Activated naive CD8-positive, alpha-beta T cell (primary cell): Measurements from ENCODE around the gene XYLB.

Source experiments
- H3K27ac Mint-ChIP-seq: one replicate; pipeline ENCODE4 v1.8.0; 2021; ENCODE audit warnings: mixed read lengths
- H3K27me3 Mint-ChIP-seq: one replicate; pipeline ENCODE4 v1.8.0; 2021; ENCODE audit warnings: mixed read lengths
- H3K36me3 Mint-ChIP-seq: one replicate; pipeline ENCODE4 v1.8.0; 2021; ENCODE audit warnings: mixed read lengths
- H3K4me1 Mint-ChIP-seq: one replicate; pipeline ENCODE4 v1.8.0; 2021; ENCODE audit warnings: low read depth, mixed read lengths
- H3K4me3 Mint-ChIP-seq: one replicate; pipeline ENCODE4 v1.8.0; 2021; ENCODE audit warnings: mild to moderate bottlenecking, mixed read lengths
- H3K9me3 Mint-ChIP-seq: one replicate; pipeline ENCODE4 v1.8.0; 2021; ENCODE audit warnings: low read depth, mixed read lengths

Gene XYLB

DNA sequence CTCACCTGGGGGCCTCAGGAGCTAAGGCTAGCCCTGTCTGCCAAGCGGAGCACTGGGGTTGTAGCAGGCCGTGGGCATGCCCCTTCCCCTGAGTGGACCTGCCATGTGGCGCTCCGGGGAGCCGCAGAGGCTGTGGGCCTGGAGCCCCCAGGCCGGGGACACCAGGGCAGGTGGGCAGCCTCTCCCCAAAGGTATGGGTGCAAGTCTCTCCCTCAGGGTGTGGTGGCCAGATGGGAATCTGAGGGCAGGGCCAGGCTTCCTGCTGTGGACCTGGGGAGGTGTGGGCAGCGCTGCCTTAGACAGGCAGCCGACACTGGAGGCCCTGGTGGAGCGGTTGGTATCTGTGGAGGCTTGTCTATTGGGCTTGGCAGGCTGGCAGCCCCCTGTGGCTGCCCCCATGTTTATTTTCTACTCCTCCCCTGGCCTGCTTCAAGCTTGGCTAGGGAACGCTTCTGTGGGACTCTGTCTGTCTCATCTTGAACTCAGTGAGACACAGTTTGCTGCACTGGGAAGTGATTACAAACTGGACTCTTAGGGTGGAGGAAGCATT lies 113.0 kb downstream of the XYLB start:
- Mint-ChIP-seq H3K36me3 (no peaks in the 10 kb centered on the region), H3K4me3 (no peak overlapping the region), H3K27ac (no peak overlapping the region), H3K4me1 (peaks cover 8% of the 10 kb centered on the region), H3K9me3 (no peaks in the 10 kb centered on the region), H3K27me3 (no peaks in the 10 kb centered on the region)

DNA sequence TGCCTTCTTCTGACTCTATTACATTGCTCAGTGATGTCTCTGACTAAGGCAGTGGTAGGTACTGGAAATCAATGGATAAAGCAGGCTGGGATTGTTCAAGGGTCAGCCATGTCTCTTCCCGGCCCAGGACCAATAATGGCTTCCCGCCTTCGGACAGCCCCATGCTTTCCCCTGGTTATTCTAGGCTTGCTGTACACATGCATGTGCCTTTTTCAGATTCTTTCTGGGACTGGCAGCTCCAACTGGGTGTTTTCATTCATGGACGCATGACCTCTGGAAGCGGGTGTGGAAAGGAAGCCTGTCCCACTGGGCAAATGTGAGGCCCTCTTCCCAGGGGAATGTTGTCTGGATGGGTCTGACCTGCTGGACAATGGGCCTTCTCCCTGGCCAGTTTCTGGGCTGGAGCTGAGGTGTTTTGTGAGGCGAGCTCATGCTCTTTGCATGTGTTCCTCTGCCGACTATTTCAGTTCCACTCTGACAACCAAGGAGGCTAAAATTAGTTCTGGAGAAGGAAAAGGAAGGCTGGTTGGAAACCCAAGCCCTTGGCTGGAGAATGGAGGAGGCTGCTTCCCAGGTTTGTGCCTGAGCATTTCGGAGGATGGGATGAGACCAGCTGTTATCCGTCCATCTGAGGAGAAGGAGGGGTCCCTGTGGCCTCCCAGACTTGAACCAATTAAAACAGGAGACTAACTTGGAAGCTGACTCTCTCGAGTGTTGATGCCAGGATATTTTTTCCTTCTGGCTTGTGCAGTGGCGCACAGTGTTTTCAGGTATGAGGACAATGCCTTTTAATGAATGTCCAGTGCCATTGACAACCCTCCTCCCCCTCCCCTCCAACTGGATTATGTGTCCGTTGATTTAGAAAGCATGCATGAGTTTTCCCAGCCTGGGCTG lies 114.0 kb downstream of the XYLB start:
- peaks cover 5% of the 10 kb centered on the region for H3K4me1 Mint-ChIP-seq
- H3K4me3 Mint-ChIP-seq, result no peak overlapping the region
- H3K36me3 Mint-ChIP-seq, result peaks cover 3% of the 10 kb centered on the region
- no peaks in the 10 kb centered on the region for H3K27me3 Mint-ChIP-seq
- H3K9me3 Mint-ChIP-seq, result peaks cover 3% of the 10 kb centered on the region
- H3K27ac Mint-ChIP-seq, result no peak overlapping the region
